ENCODE measurements around the gene MRPL55.

- TF ChIP-seq EP300 (IDR thresholded peaks at IDR 0.05; ENCODE audit: borderline replicate concordance) (no peak), USF1 (IDR thresholded peaks at IDR 0.05) (no peak)
These were observed 38.1 kb upstream of the MRPL55 start for GRCh38 chr1:228147151-228147693.
